Measurements from ENCODE around the gene RTN4RL1. TPM values are rescaled to one million over a fixed set of nuclear protein-coding genes. Genes with fewer than 3 reads are reported as not detected.

RTN4RL1 gene
- total RNA-seq, 1 experiment from 2014 or later = 0.80 TPM

DNA sequence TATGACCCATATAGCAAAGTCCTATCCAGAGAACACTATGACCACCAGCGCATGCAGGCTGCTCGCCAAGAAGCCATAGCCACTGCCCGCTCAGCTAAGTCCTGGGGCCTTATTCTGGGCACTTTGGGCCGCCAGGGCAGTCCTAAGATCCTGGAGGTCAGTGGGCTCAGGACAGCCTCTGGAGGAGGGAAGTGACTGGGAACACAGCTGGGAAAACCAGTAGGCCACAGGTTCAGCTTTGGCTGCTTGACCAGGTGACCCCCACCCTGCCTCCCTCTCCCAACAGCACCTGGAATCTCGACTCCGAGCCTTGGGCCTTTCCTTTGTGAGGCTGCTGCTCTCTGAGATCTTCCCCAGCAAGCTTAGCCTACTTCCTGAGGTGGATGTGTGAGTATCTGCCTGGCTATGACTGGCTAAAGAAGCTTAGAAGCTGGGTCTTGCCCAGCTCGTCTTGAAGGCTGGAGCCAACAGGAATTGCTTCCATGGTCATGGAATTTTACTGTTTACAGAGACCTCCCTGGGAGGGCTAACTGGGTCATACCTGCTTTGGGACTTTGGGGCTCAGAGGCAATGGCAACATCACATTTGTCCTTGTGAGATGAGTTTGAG, 15.2 kb upstream of the RTN4RL1 start:
- H3K4me1 ChIP-seq (ENCODE audit: control insufficient read depth, insufficient read depth, low read length) = peaks cover 12% of the 10 kb centered on the region
- H3K36me3 ChIP-seq (ENCODE audit: control insufficient read depth, insufficient read depth, low read length) = 0 out of 2 replicates have a peak, but pooled peaks cover 3% of the 10 kb centered on the region
- in situ Hi-C loops (cut with HindIII; ENCODE audit: low pct_unique_long_range_greater_than_20kb, low sequenced_read_pairs) = no loop called here
- no peaks in the 10 kb centered on the region for H3K9me3 ChIP-seq (ENCODE audit: control insufficient read depth, insufficient read depth, low read depth, low read length)
- BruUV-seq (replicated peaks) = no TSS peak
- no peak overlapping the region for H3K4me3 ChIP-seq (ENCODE audit: low read depth in 2 of 2, low read length in 2 of 2)
- intact Hi-C loops (cut with micrococcal nuclease; ENCODE audit: unreplicated experiment) = no loop called here
- DNase-seq (ENCODE audit: low read depth, low spot score) = no peak
- POLR2A ChIA-PET = interaction anchor here (0.6 kb wide), 1 partner anchor 9 kb away, joined by 5 read pairs; no protein-coding TSS in a partner anchor
- TF ChIP-seq, protein P1, sequence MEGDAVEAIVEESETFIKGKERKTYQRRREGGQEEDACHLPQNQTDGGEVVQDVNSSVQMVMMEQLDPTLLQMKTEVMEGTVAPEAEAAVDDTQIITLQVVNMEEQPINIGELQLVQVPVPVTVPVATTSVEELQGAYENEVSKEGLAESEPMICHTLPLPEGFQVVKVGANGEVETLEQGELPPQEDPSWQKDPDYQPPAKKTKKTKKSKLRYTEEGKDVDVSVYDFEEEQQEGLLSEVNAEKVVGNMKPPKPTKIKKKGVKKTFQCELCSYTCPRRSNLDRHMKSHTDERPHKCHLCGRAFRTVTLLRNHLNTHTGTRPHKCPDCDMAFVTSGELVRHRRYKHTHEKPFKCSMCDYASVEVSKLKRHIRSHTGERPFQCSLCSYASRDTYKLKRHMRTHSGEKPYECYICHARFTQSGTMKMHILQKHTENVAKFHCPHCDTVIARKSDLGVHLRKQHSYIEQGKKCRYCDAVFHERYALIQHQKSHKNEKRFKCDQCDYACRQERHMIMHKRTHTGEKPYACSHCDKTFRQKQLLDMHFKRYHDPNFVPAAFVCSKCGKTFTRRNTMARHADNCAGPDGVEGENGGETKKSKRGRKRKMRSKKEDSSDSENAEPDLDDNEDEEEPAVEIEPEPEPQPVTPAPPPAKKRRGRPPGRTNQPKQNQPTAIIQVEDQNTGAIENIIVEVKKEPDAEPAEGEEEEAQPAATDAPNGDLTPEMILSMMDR (IDR thresholded peaks at IDR 0.05) = no peak
- TF ChIP-seq, protein P2, sequence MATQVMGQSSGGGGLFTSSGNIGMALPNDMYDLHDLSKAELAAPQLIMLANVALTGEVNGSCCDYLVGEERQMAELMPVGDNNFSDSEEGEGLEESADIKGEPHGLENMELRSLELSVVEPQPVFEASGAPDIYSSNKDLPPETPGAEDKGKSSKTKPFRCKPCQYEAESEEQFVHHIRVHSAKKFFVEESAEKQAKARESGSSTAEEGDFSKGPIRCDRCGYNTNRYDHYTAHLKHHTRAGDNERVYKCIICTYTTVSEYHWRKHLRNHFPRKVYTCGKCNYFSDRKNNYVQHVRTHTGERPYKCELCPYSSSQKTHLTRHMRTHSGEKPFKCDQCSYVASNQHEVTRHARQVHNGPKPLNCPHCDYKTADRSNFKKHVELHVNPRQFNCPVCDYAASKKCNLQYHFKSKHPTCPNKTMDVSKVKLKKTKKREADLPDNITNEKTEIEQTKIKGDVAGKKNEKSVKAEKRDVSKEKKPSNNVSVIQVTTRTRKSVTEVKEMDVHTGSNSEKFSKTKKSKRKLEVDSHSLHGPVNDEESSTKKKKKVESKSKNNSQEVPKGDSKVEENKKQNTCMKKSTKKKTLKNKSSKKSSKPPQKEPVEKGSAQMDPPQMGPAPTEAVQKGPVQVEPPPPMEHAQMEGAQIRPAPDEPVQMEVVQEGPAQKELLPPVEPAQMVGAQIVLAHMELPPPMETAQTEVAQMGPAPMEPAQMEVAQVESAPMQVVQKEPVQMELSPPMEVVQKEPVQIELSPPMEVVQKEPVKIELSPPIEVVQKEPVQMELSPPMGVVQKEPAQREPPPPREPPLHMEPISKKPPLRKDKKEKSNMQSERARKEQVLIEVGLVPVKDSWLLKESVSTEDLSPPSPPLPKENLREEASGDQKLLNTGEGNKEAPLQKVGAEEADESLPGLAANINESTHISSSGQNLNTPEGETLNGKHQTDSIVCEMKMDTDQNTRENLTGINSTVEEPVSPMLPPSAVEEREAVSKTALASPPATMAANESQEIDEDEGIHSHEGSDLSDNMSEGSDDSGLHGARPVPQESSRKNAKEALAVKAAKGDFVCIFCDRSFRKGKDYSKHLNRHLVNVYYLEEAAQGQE (IDR thresholded peaks at IDR 0.05; ENCODE audit: insufficient read depth in 1 of 2, low read depth in 2 of 2, low read length in 1 of 2) = no peak
- no peak for TF ChIP-seq POLR2AphosphoS5 (IDR thresholded peaks at IDR 0.05; ENCODE audit: low read depth, low read length)
- TF ChIP-seq SIN3A (IDR thresholded peaks at IDR 0.05; ENCODE audit: borderline replicate concordance, insufficient read depth, low read depth, low read length) = no peak
- TF ChIP-seq TCF7L2 (IDR thresholded peaks at IDR 0.05; ENCODE audit: low read depth, low read length) = no peak
- H3K27ac ChIP-seq (ENCODE audit: low read length) = no peak overlapping the region
- no peak for ATAC-seq
- CTCF ChIA-PET = no interaction called here
- H3K27me3 ChIP-seq (ENCODE audit: control insufficient read depth, insufficient read depth, low read length) = no peaks in the 10 kb centered on the region

DNA sequence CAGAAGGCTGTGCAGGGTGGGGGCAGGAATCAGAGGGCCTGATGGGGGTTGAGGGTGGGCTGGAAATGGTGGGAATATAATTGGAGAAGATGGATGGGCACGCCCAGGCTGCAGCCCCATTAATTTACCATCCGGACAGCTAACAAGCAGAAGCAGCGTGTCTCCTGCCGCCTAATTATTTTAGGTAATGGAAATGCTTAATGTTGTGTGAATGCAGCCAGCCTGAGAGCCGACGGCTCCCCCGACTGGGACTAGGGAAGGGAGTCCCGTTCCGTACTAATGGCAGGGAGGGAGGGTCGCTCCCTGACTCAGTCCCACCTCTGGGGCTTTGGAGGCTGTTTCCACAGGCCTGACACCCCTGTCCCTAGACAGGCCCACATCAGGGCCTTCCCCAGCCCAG, 12.0 kb upstream of the RTN4RL1 start:
- in situ Hi-C loops (cut with HindIII; ENCODE audit: low pct_unique_long_range_greater_than_20kb, low sequenced_read_pairs) (no loop called here), intact Hi-C loops (cut with micrococcal nuclease; ENCODE audit: unreplicated experiment) (no loop called here)
- ATAC-seq = no peak
- Histone ChIP-seq H3K9me3 (ENCODE audit: control insufficient read depth, insufficient read depth, low read depth, low read length) (no peaks in the 10 kb centered on the region), H3K4me1 (ENCODE audit: control insufficient read depth, insufficient read depth, low read length) (no peaks in the 10 kb centered on the region), H3K4me3 (ENCODE audit: low read depth in 2 of 2, low read length in 2 of 2) (no peak overlapping the region), H3K27me3 (ENCODE audit: control insufficient read depth, insufficient read depth, low read length) (no peaks in the 10 kb centered on the region), H3K36me3 (ENCODE audit: control insufficient read depth, insufficient read depth, low read length) (no peaks in the 10 kb centered on the region), H3K27ac (ENCODE audit: low read length) (no peak overlapping the region)
- ChIA-PET POLR2A (no interaction called here), CTCF (no interaction called here)
- no peak for DNase-seq (ENCODE audit: low read depth, low spot score)
- TF ChIP-seq, protein P2 (IDR thresholded peaks at IDR 0.05; ENCODE audit: insufficient read depth in 1 of 2, low read depth in 2 of 2, low read length in 1 of 2) = no peak
- TF ChIP-seq, protein P1 (IDR thresholded peaks at IDR 0.05) = no peak
- TF ChIP-seq SIN3A (IDR thresholded peaks at IDR 0.05; ENCODE audit: borderline replicate concordance, insufficient read depth, low read depth, low read length) = no peak
- no peak for TF ChIP-seq POLR2AphosphoS5 (IDR thresholded peaks at IDR 0.05; ENCODE audit: low read depth, low read length)
- TF ChIP-seq TCF7L2 (IDR thresholded peaks at IDR 0.05; ENCODE audit: low read depth, low read length) = no peak
- no TSS peak for BruUV-seq (replicated peaks)

Measured in Panc1 (cell line).